A172 (cell line): ENCODE results near the gene NMNAT2. TPM values are rescaled to one million over a fixed set of nuclear protein-coding genes. Genes with fewer than 3 reads are reported as not detected.

Experiments used
- DNase-seq: peaks from one replicate; pipeline ENCODE4 v3.0.0-alpha.2; 2015; ENCODE audit warnings: low spot score
- total RNA-seq: library from RNA; depleted of rRNA; stranded (reverse); fragments of >200 nt; shearing (Covaris generic); gene quantifications from 2 replicates; pipeline ENCODE4 v1.2.3, GENCODE V29; 2014; rRNA removed

Gene NMNAT2
- total RNA-seq, 1 experiment from 2014 or later = 3.1 TPM

DNA sequence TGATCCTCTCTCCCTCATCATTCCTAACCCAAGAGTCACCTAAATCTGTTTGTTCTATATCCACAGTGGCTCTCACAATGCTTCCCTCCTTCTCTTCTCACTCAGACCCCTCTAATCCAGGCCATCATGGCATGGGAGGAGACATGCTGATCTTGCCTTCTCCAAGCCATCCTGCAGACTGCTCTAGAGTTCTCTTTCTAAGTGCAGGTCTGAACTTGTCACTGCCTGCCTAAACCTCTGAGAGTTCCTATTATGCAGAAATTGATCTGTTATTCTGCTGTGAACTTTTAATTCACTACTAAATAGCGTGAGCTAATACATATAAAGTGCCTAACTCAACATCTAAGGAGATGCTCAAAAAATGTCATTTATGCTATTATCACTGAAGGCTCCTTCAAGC lies 205.3 kb downstream of the NMNAT2 start:
- DNase-seq = no peak

DNA sequence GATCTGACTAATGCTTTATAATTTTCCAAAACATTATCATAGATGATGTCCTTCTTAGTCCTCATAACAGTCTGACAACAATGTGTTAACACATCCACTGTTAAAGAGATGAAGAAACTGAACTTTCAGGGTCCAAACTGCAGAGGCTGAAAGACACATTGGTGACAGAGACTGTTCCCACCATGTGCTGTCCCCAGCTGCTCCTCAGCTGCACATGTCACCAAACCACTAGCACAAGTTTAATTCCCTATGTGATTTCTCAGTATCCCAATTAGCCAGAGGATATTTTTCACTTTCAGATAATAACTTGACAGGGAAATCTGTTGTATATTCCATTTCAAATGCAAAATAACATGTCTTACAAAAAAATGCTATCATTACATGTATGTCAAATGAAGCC lies 207.5 kb downstream of the NMNAT2 start:
- no peak for DNase-seq

DNA sequence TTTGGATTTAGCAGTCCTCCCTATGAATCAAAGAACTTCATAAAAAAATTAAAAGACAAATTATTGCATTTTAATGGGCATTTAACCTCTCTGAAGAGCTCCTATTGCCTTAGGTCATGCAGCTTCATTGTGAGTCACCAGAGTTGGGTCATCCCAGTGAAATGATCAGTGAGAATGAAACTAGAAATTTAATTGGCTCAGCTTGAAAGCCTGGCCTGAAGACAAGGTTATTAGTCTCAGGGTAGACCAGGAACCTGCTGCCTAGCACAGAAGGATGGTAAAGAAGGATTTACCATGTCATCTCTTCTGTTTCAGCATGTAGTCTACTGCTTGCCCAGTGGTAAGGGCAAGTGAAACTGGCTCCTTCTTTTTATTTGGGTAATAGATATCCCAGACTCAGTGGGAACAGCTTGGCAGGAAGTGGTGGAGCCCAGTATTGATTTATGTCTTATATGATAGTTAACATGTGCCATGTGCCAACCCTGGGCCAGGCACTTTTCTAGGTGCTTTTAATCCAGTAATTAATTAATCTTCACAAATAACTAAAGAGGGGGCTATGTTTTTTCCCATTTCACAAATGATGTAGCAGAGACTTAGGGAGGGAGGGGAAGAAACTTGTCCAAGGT lies 208.5 kb downstream of the NMNAT2 start:
- peak; percentile 93 for DNase-seq

DNA sequence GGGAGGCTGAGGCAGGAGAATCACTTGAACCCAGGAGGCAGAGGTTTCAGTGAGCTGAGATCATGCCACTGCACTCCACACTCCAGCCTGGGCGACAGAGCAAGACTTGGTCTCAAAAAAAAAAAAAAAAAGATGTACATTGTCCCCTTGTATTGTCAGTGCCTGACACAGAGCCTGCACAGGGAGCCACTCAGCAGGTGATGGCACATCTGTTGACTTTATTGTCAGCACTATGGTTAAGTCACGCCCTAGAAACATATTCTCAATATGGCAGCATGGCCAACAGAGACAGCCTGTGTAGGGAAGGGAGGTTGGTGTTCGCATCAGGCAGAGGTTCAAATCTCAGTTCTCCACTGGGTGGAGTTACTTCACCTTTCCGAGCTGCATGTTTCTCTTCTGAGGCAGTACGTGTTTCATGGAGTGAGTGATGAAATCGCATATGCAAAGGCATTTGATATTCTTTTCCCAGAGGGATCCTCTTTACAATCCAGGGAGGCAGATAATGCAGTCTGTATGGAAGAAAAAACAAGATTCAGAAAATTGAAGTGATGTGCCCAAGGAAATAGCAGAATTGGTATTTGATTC lies 211.6 kb downstream of the NMNAT2 start:
- no peak for DNase-seq

DNA sequence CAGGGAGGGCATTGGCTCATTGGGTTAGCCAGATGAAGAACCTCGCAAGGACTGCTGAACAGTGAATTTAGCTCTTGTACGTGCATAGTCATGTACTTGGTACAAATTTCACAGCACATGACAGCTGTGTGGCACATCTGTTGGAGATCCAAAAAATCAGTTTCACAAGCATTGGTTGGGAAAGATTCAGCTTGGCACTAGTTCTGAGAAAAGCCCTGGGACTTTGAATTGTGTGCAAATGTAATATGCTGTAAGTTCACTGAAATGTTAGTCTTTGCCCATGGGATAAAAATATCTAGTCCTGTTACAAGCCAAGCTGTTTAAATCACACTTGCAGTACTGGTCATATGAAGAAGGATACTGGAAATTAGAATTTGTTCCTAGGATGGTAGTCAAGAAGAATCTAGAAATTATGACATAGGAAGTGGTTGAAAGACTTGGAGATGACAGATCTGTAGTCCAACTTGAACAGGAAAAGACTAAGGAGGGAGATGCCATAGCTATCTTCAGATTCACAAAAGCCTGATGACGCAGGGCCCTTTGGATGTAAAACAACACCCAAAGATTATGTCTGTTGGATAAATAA lies 212.9 kb downstream of the NMNAT2 start:
- DNase-seq = no peak

DNA sequence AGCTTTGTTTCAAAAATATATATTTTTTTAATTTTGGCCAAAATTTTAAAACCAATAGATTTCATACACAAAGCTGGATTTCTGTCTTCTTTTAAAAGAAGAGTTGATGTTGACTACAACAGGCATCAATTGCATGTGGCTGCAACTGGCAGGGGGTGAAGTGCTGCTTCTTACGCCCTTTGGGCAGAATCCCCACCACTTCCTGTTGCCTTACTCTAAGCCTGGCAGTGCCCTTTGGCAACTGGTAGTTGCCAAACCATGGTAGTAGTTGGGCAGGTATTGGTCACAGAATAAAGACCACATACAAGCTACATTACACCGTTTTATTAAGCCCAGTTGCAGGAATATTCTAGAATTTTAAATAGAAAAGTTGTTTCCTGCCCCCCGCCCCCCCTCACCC lies 215.1 kb downstream of the NMNAT2 start:
- no peak for DNase-seq

DNA sequence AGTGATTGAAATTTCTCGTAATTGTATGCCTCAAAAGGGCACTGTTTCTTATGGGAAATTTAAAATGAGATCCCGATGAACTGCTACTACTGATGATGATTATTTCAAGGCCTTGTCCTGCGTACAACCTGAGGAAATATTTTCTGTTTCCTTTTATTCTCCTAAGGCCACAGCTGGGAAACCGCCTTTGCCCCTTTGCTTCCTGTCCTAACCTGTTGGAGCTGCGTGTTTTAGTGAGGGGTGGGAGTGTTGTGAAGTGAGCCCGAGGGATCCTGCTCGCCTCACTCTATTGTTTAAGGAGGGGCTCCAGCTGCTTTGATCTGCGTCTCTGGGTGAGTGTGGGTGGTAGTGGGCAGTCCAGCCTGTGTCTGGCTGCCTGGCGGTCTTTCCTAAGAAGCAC lies 217.7 kb downstream of the NMNAT2 start:
- no peak for DNase-seq

DNA sequence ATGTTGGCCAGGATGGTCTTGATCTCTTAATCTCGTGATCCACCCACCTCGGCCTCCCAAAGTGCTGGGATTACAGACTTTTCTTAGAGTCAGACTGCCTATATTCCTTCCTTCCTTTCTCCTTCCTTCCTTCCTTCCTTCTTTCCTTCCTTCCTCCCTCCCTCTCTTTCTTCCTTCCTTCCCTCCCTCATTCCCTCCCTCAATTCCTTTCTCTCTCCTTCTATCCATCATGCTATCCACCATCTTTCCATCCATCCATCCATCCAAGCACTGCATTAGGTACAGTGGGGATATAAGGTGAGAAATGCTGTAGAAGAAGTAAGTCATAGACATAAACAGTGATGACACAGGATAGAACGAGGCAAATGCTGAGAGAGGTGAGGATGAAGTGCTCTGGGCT lies 218.9 kb downstream of the NMNAT2 start:
- DNase-seq = no peak

DNA sequence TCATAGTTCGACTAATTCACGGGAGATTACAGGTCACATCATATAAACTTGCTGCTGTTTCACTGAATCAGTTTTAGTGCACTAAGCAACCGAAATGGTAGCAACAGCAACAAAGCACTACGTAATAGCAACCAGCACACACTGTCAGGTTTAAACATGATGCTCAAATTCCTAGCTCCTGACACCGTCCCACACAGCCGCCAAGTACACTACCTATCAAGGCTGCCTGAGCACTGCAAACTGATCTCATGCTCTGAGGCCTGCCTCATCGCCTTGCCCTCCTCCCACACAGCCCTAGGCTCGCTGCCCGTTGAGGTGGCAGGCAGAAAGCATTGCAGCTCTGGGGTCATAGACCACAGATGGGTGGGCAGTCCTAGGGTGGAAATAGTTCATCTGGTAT lies 219.7 kb downstream of the NMNAT2 start:
- DNase-seq = no peak

Other genes with a start within 250 kb of the NMNAT2 start
- 24.5 and 36.8 TPM in 2 replicates for gene LAMC2, start 232.1 kb downstream of the NMNAT2 start, total RNA-seq
- gene SMG7, start 54.1 kb upstream of the NMNAT2 start, total RNA-seq = 19.6 and 23.0 TPM in 2 replicates
- 2.7 and 5.8 TPM in 2 replicates for gene NCF2, start 172.1 kb upstream of the NMNAT2 start, total RNA-seq
- gene ARPC5, start 217.4 kb upstream of the NMNAT2 start, total RNA-seq = 334 and 446 TPM in 2 replicates
- not detected in 2 replicates for gene APOBEC4, start 234.9 kb upstream of the NMNAT2 start, total RNA-seq